K562 treated with DMSO at 1 percent for 24 hours (cell line): ENCODE data around the gene MOB2. TPM values are rescaled to one million over a fixed set of nuclear protein-coding genes. Genes with fewer than 3 reads are reported as not detected.

Experiments
- total RNA-seq: library from RNA; unstranded; fragments of 300-600 nt; gene quantifications from 2 replicates; pipeline ENCODE4 v1.2.3, GENCODE V29; 2022; ENCODE audit warnings: low read depth; ENCODE audit not compliant: insufficient read depth

The MOB2 gene, protein sequence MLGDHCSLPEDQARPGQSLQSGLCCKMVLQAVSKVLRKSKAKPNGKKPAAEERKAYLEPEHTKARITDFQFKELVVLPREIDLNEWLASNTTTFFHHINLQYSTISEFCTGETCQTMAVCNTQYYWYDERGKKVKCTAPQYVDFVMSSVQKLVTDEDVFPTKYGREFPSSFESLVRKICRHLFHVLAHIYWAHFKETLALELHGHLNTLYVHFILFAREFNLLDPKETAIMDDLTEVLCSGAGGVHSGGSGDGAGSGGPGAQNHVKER
- total RNA-seq: 37.8 and 42.5 TPM in 2 replicates

DNA sequence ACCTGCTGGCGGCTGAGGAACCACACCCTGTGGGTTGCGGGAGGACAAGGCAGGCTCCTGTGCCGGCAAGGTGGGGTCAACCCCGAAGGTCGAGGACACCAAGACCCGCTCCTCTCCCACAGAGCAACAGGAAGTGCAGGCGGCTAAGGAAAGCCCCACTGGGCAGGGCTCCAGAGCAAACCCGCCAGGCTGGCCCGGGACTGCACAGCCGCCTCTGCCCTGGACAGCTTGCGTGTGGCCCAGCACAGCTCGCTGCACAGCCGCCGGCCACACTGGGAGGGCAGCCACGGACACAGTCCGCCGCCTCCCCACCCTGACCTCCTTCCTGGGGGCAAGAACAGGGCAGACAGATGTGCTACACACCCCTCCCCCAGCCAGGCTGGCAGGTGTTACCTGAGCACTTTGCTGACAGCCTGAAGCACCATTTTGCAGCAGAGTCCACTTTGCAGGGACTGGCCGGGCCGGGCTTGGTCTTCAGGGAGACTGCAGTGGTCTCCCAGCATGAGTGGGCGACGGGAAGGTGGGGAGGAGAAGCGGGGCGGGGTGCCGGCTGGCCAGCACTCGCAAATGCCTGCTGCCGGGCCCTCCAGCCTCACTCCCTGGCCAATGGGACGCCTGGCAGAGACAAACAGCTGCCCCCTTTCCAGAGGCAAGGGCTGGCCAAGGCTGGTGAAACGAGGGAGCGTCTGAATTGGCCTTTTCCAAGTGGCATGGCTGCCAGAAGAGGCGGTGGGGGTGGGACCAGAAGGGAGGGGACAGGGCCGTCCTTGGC lies at the start of gene MOB2:
TSS of gene MOB2 (minus strand) at position 726 of the 772 bp plus-strand sequence. CDS start at position 503, 223 bp downstream.

Other genes starting within 250 kb of the MOB2 start
- gene TOLLIP, start 177.1 kb downstream of the MOB2 start, total RNA-seq: 42.9 and 47.0 TPM in 2 replicates
- 0.34 TPM in 1 of 2 replicates, not detected in the other for gene BRSK2, start 96.8 kb downstream of the MOB2 start, total RNA-seq
- gene DUSP8, start 85.5 kb upstream of the MOB2 start, total RNA-seq: 0.51 and 0.57 TPM in 2 replicates
- not detected in 2 replicates for gene KRTAP5-1, start 98.5 kb upstream of the MOB2 start, total RNA-seq
- not detected in 2 replicates for gene KRTAP5-2, start 111.5 kb upstream of the MOB2 start, total RNA-seq
- gene KRTAP5-3, start 121.7 kb upstream of the MOB2 start, total RNA-seq: not detected in 2 replicates
- not detected in 2 replicates for gene KRTAP5-4, start 135.4 kb upstream of the MOB2 start, total RNA-seq
- not detected in 2 replicates for gene KRTAP5-5, start 143.0 kb upstream of the MOB2 start, total RNA-seq
- gene KRTAP5-6, start 210.4 kb upstream of the MOB2 start, total RNA-seq: not detected in 2 replicates